MM.1S (cell line): Measurements from ENCODE around the gene RUNX1.

Experiments
- DNase-seq: peaks from one replicate; pipeline ENCODE4 v3.0.0-alpha.2; 2015
- H2AFZ ChIP-seq: fragments of 300-600 bp; sonication (generic); 2 replicates; pipeline ENCODE4 v1.6.0; 2016; ENCODE audit warnings: antibody characterized with exemption, low read length
- H3F3A ChIP-seq: fragments of 300-600 bp; sonication (generic); 2 replicates; pipeline ENCODE4 v1.6.1; 2016; ENCODE audit warnings: mild to moderate bottlenecking, antibody characterized with exemption, low read length, moderate library complexity, mixed read lengths; ENCODE audit not compliant: insufficient read depth
- H3K27ac ChIP-seq: fragments of 300-600 bp; sonication (generic); 2 replicates; pipeline ENCODE4 v1.5.1; 2016; ENCODE audit warnings: mild to moderate bottlenecking, low read length
- H3K27me3 ChIP-seq: fragments of 300-600 bp; sonication (generic); replicated peaks from 2 replicates; pipeline ENCODE4 v1.6.0; 2016; ENCODE audit warnings: low read length; ENCODE audit not compliant: insufficient read depth
- H3K36me3 ChIP-seq: fragments of 300-600 bp; sonication (generic); replicated peaks from 2 replicates; pipeline ENCODE4 v1.6.1; 2016; ENCODE audit warnings: mild to moderate bottlenecking, low read length, mixed read lengths; ENCODE audit not compliant: insufficient read depth
- H3K4me1 ChIP-seq: fragments of 300-600 bp; sonication (generic); 2 replicates; pipeline ENCODE4 v1.6.1; 2016; ENCODE audit warnings: low read length, mixed read lengths
- H3K4me2 ChIP-seq: fragments of 300-600 bp; sonication (generic); 2 replicates; pipeline ENCODE4 v1.6.0; 2016; ENCODE audit warnings: low read depth, low read length
- H3K4me3 ChIP-seq: fragments of 300-600 bp; sonication (generic); 2 replicates; pipeline ENCODE4 v1.5.1; 2016; ENCODE audit warnings: low read length, mixed read lengths
- H3K79me2 ChIP-seq: fragments of 300-600 bp; sonication (generic); 2 replicates; pipeline ENCODE4 v1.6.1; 2016; ENCODE audit warnings: mixed run types, low read length, mixed read lengths
- H3K9ac ChIP-seq: fragments of 300-600 bp; sonication (generic); 2 replicates; pipeline ENCODE4 v1.6.1; 2016; ENCODE audit warnings: low read length, mixed read lengths
- H3K9me2 ChIP-seq: fragments of 300-600 bp; sonication (generic); replicated peaks from 2 replicates; pipeline ENCODE4 v1.6.1; 2016; ENCODE audit warnings: mild to moderate bottlenecking, low read length, mixed read lengths; ENCODE audit not compliant: insufficient read depth
- H3K9me3 ChIP-seq: fragments of 300-600 bp; sonication (generic); replicated peaks from 2 replicates; pipeline ENCODE4 v1.6.1; 2016; ENCODE audit warnings: mild to moderate bottlenecking, low read length, mixed read lengths; ENCODE audit not compliant: insufficient read depth
- H4K20me1 ChIP-seq: fragments of 300-600 bp; sonication (generic); 2 replicates; pipeline ENCODE4 v1.6.1; 2016; ENCODE audit warnings: mild to moderate bottlenecking, low read length, moderate library complexity, mixed read lengths; ENCODE audit not compliant: insufficient read depth
- CTCF ChIP-seq: fragments of 300-600 bp; sonication (generic); IDR thresholded peaks from 2 replicates; pipeline ENCODE4 v1.5.1; 2016; ENCODE audit warnings: antibody characterized with exemption, low read length, mixed read lengths
- EZH2 ChIP-seq: fragments of 300-600 bp; sonication (generic); optimal IDR thresholded peaks from 2 replicates; pipeline ENCODE3; 2017; ENCODE audit warnings: low read depth, mild to moderate bottlenecking, antibody characterized with exemption, low read length, mixed read lengths
- EZH2phosphoT487 ChIP-seq: fragments of 300-600 bp; sonication (generic); IDR thresholded peaks from 2 replicates; pipeline ENCODE4 v1.6.1; 2018; ENCODE audit warnings: antibody characterized with exemption, low read length

Gene RUNX1

GRCh38 chr21:34740198-34740597 is 308.9 kb downstream of the RUNX1 start:
- no peaks in the 10 kb centered on the region for H4K20me1 ChIP-seq
- H3K27ac ChIP-seq, result no peak overlapping the region
- no peaks in the 10 kb centered on the region for H3K9me3 ChIP-seq
- H3K79me2 ChIP-seq, result no peaks in the 10 kb centered on the region
- H3K9ac ChIP-seq, result no peak overlapping the region
- no peaks in the 10 kb centered on the region for H3K4me1 ChIP-seq
- no peak overlapping the region for H3K4me3 ChIP-seq
- H3K36me3 ChIP-seq, result no peaks in the 10 kb centered on the region
- H3K27me3 ChIP-seq, result no peaks in the 10 kb centered on the region
- H3F3A ChIP-seq, result no peaks in the 10 kb centered on the region
- no peak overlapping the region for H3K4me2 ChIP-seq
- TF ChIP-seq CTCF, result no peak
- TF ChIP-seq EZH2phosphoT487, result no peak
- TF ChIP-seq EZH2, result no peak
- DNase-seq, result no peak
- no peaks in the 10 kb centered on the region for H3K9me2 ChIP-seq
- H2AFZ ChIP-seq, result no peak overlapping the region
